SH-SY5Y (cell line): ENCODE results near the gene SLC9A1.

ENCODE experiments used
- GATA2 ChIP-seq: IDR thresholded peaks from 2 replicates; pipeline ENCODE4 v1.6.1; 2011; ENCODE audit warnings: mild to moderate bottlenecking, low read depth, low read length
- GATA3 ChIP-seq: IDR thresholded peaks from 2 replicates; pipeline ENCODE4 v1.6.1; 2011; ENCODE audit warnings: low read depth, mild to moderate bottlenecking, low read length, moderate library complexity

DNA sequence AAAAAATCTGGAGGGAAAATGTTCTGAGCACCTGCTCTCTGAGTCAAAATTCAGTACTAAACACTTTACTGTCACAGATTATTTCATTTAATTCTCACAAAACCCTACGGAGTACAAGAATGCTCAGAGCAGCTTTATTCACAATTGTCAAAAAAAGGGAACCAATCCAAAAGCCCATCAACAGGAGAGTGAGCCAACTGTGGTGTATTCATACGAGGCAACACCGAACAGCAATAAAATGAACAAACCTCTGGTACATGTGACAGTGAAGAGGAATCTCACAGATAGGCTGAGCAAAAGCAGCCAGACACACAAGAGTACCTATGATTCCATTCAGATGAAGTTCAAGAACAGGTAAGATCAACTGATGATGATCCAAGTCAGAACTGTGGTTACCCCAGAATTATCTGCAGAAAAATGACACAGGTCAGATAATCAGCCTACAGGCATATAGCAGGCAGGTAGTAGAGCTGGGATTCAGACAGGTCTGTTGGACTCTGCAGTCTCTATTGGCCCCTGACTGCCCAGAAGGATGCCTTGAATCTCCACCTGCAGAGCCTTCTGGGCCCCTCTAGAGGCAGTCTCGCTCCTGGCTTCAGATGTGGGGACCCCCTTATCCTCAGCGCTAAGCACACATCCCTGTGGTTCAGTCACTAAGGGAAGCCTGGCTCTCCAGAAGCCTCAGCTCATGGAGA lies 19.2 kb downstream of the SLC9A1 start:
- TF ChIP-seq GATA2 (no peak), GATA3 (no peak)
